ENCODE data around the gene FABP2. TPM values are rescaled to one million over a fixed set of nuclear protein-coding genes. Genes with fewer than 3 reads are reported as not detected.

FABP2 gene
- total RNA-seq, 1 donor from 2014 or later, result not detected

GRCh38 chr4:119304431-119304830 is 17.5 kb downstream of the FABP2 start:
- DNase-seq (ENCODE audit: low spot score), result no peak
- H3F3A ChIP-seq (ENCODE audit: low read depth), result peaks cover 8% of the 10 kb centered on the region
- Mint-ChIP-seq H3K4me1 (peaks cover 13% of the 10 kb centered on the region), H3K36me3 (peaks cover under 1% of the 10 kb centered on the region), H3K4me3 (no peak overlapping the region), H3K27me3 (ENCODE audit: insufficient read depth, low read depth) (peaks cover 4% of the 10 kb centered on the region), H3K27ac (no peak overlapping the region), H3K9me3 (no peaks in the 10 kb centered on the region)
- TF ChIP-seq EZH2phosphoT487 (IDR thresholded peaks at IDR 0.05) (no peak), EZH2 (IDR thresholded peaks at IDR 0.05) (no peak), CTCF (IDR thresholded peaks at IDR 0.05) (no peak)
- H3K4me3 ChIP-seq, result no peak overlapping the region
- no peaks in the 10 kb centered on the region for H3K9me3 ChIP-seq (ENCODE audit: low read depth)
- H3K36me3 ChIP-seq, result no peaks in the 10 kb centered on the region
- peaks cover 7% of the 10 kb centered on the region for H3K79me2 ChIP-seq (ENCODE audit: low read depth)
- H3K9ac ChIP-seq, result no peak overlapping the region
- H3K4me2 ChIP-seq, result no peak overlapping the region
- no peak overlapping the region for H2AFZ ChIP-seq (replicated peaks)
- H3K27ac ChIP-seq, result no peak overlapping the region
- no peaks in the 10 kb centered on the region for H3K27me3 ChIP-seq
- H3K4me1 ChIP-seq, result no peaks in the 10 kb centered on the region
- H4K20me1 ChIP-seq (ENCODE audit: low read depth), result no peaks in the 10 kb centered on the region

- H3K4me2 ChIP-seq, result no peak overlapping the region
- H3K4me3 Mint-ChIP-seq, result no peak overlapping the region
- TF ChIP-seq EZH2 (IDR thresholded peaks at IDR 0.05), result no peak
- no peak for TF ChIP-seq CTCF (IDR thresholded peaks at IDR 0.05)
- TF ChIP-seq EZH2phosphoT487 (IDR thresholded peaks at IDR 0.05), result no peak
- peaks cover 7% of the 10 kb centered on the region for H3K27me3 Mint-ChIP-seq (ENCODE audit: insufficient read depth, low read depth)
- H3K79me2 ChIP-seq (ENCODE audit: low read depth), result peaks cover 14% of the 10 kb centered on the region
- no peaks in the 10 kb centered on the region for H3K9me3 Mint-ChIP-seq
- no peaks in the 10 kb centered on the region for H3K36me3 ChIP-seq
- no peaks in the 10 kb centered on the region for H3K27me3 ChIP-seq
- H3K36me3 Mint-ChIP-seq, result peaks cover 7% of the 10 kb centered on the region
- no peak overlapping the region for H3K27ac ChIP-seq
- DNase-seq (ENCODE audit: low spot score), result no peak
- no peaks in the 10 kb centered on the region for H4K20me1 ChIP-seq (ENCODE audit: low read depth)
- no peaks in the 10 kb centered on the region for H3K4me1 ChIP-seq
- no peak overlapping the region for H2AFZ ChIP-seq (replicated peaks)
- peaks cover 8% of the 10 kb centered on the region for H3F3A ChIP-seq (ENCODE audit: low read depth)
- no peaks in the 10 kb centered on the region for H3K9me3 ChIP-seq (ENCODE audit: low read depth)
- no peak overlapping the region for H3K4me3 ChIP-seq
- no peak overlapping the region for H3K27ac Mint-ChIP-seq
- no peak overlapping the region for H3K9ac ChIP-seq
- H3K4me1 Mint-ChIP-seq, result peaks cover 19% of the 10 kb centered on the region
Observed at GRCh38 chr4:119303587-119304305, 18.2 kb downstream of the FABP2 start.

GRCh38 chr4:119302073-119302832 is 19.7 kb downstream of the FABP2 start:
- Histone ChIP-seq H3K9me3 (ENCODE audit: low read depth) (no peaks in the 10 kb centered on the region), H2AFZ (replicated peaks) (no peak overlapping the region), H4K20me1 (ENCODE audit: low read depth) (no peaks in the 10 kb centered on the region), H3K4me2 (no peak overlapping the region), H3K79me2 (ENCODE audit: low read depth) (peaks cover 29% of the 10 kb centered on the region), H3K27ac (no peak overlapping the region), H3K9ac (no peak overlapping the region), H3F3A (ENCODE audit: low read depth) (peaks cover 8% of the 10 kb centered on the region), H3K36me3 (peaks cover 13% of the 10 kb centered on the region), H3K4me3 (no peak overlapping the region), H3K27me3 (no peaks in the 10 kb centered on the region), H3K4me1 (no peaks in the 10 kb centered on the region)
- TF ChIP-seq EZH2phosphoT487 (IDR thresholded peaks at IDR 0.05) (no peak), CTCF (IDR thresholded peaks at IDR 0.05) (no peak)
- no peak overlapping the region for H3K4me3 Mint-ChIP-seq
- no peak for DNase-seq (ENCODE audit: low spot score)
- peaks cover 26% of the 10 kb centered on the region for H3K4me1 Mint-ChIP-seq
- peaks cover 7% of the 10 kb centered on the region for H3K27me3 Mint-ChIP-seq (ENCODE audit: insufficient read depth, low read depth)
- peaks cover 16% of the 10 kb centered on the region for H3K36me3 Mint-ChIP-seq
- H3K27ac Mint-ChIP-seq, result no peak overlapping the region
- peaks cover 3% of the 10 kb centered on the region for H3K9me3 Mint-ChIP-seq

All from neural progenitor cell (in vitro differentiated cells).